IPS-18a (cell line): ENCODE results near the gene STK35.

ENCODE experiments used
- H3K27ac ChIP-seq: one replicate; pipeline ENCODE4 v1.5.1; 2013; ENCODE audit warnings: low read length
- H3K27me3 ChIP-seq: one replicate; pipeline ENCODE4 v1.6.1; 2013; ENCODE audit warnings: mild to moderate bottlenecking, low read length; ENCODE audit not compliant: control insufficient read depth, insufficient read depth
- H3K36me3 ChIP-seq: one replicate; pipeline ENCODE4 v1.6.1; 2013; ENCODE audit warnings: low read depth, low read length; ENCODE audit not compliant: control insufficient read depth
- H3K4me1 ChIP-seq: one replicate; pipeline ENCODE4 v1.6.1; 2013; ENCODE audit warnings: low read depth, low read length; ENCODE audit not compliant: control insufficient read depth
- H3K4me3 ChIP-seq: one replicate; pipeline ENCODE4 v1.5.1; 2013; ENCODE audit warnings: low read length
- H3K9ac ChIP-seq: one replicate; pipeline ENCODE4 v1.6.1; 2013; ENCODE audit warnings: mild to moderate bottlenecking, low read length, moderate library complexity
- H3K9me3 ChIP-seq: one replicate; pipeline ENCODE4 v1.6.1; 2013; ENCODE audit warnings: low read depth, low read length; ENCODE audit not compliant: control insufficient read depth

STK35 gene

GRCh38 chr20:2139250-2139649, 37.6 kb downstream of the STK35 start:
- H3K36me3 ChIP-seq = no peaks in the 10 kb centered on the region
- no peak overlapping the region for H3K9ac ChIP-seq
- H3K27ac ChIP-seq = no peak overlapping the region
- no peaks in the 10 kb centered on the region for H3K27me3 ChIP-seq
- no peak overlapping the region for H3K4me3 ChIP-seq
- no peaks in the 10 kb centered on the region for H3K9me3 ChIP-seq
- no peaks in the 10 kb centered on the region for H3K4me1 ChIP-seq

- Histone ChIP-seq H3K9ac (no peak overlapping the region), H3K36me3 (no peaks in the 10 kb centered on the region), H3K9me3 (no peaks in the 10 kb centered on the region), H3K27ac (no peak overlapping the region), H3K4me1 (no peaks in the 10 kb centered on the region), H3K27me3 (no peaks in the 10 kb centered on the region), H3K4me3 (no peak overlapping the region)
Observed at GRCh38 chr20:2139736-2140135, 38.1 kb downstream of the STK35 start.

- Histone ChIP-seq H3K9ac (no peak overlapping the region), H3K9me3 (no peaks in the 10 kb centered on the region), H3K36me3 (no peaks in the 10 kb centered on the region)
Observed at GRCh38 chr20:2140561-2140960, 38.9 kb downstream of the STK35 start.

GRCh38 chr20:2141600-2142575, 40.3 kb downstream of the STK35 start:
- Histone ChIP-seq H3K36me3 (no peaks in the 10 kb centered on the region), H3K9ac (no peak overlapping the region), H3K9me3 (no peaks in the 10 kb centered on the region), H3K27ac (no peak overlapping the region), H3K27me3 (no peaks in the 10 kb centered on the region), H3K4me3 (no peak overlapping the region), H3K4me1 (no peaks in the 10 kb centered on the region)

More at GRCh38 chr20:2140561-2140960, 38.9 kb downstream of the STK35 start:
- no peak overlapping the region for H3K27ac ChIP-seq
- H3K4me1 ChIP-seq = no peaks in the 10 kb centered on the region
- no peak overlapping the region for H3K4me3 ChIP-seq
- H3K27me3 ChIP-seq = no peaks in the 10 kb centered on the region

- no peak overlapping the region for H3K27ac ChIP-seq
- H3K4me1 ChIP-seq = no peaks in the 10 kb centered on the region
- H3K4me3 ChIP-seq = no peak overlapping the region
- no peaks in the 10 kb centered on the region for H3K36me3 ChIP-seq
- no peak overlapping the region for H3K9ac ChIP-seq
- no peaks in the 10 kb centered on the region for H3K9me3 ChIP-seq
- no peaks in the 10 kb centered on the region for H3K27me3 ChIP-seq
Observed at GRCh38 chr20:2142649-2143048, 41.0 kb downstream of the STK35 start.

GRCh38 chr20:2143594-2143993, 42.0 kb downstream of the STK35 start:
- H3K27me3 ChIP-seq = no peaks in the 10 kb centered on the region
- H3K4me3 ChIP-seq = no peak overlapping the region
- H3K36me3 ChIP-seq = no peaks in the 10 kb centered on the region
- no peaks in the 10 kb centered on the region for H3K9me3 ChIP-seq
- no peaks in the 10 kb centered on the region for H3K4me1 ChIP-seq
- no peak overlapping the region for H3K9ac ChIP-seq
- H3K27ac ChIP-seq = no peak overlapping the region

- no peaks in the 10 kb centered on the region for H3K9me3 ChIP-seq
- H3K9ac ChIP-seq = no peak overlapping the region
- no peaks in the 10 kb centered on the region for H3K4me1 ChIP-seq
- no peak overlapping the region for H3K4me3 ChIP-seq
- no peak overlapping the region for H3K27ac ChIP-seq
- no peaks in the 10 kb centered on the region for H3K27me3 ChIP-seq
- no peaks in the 10 kb centered on the region for H3K36me3 ChIP-seq
Observed at GRCh38 chr20:2144850-2145249, 43.2 kb downstream of the STK35 start.

GRCh38 chr20:2145376-2145775, 43.7 kb downstream of the STK35 start:
- no peaks in the 10 kb centered on the region for H3K36me3 ChIP-seq

GRCh38 chr20:2146080-2146867, 44.6 kb downstream of the STK35 start:
- no peaks in the 10 kb centered on the region for H3K9me3 ChIP-seq
- no peak overlapping the region for H3K9ac ChIP-seq
- H3K27me3 ChIP-seq = no peaks in the 10 kb centered on the region
- H3K36me3 ChIP-seq = no peaks in the 10 kb centered on the region
- H3K27ac ChIP-seq = no peak overlapping the region
- H3K4me3 ChIP-seq = no peak overlapping the region
- H3K4me1 ChIP-seq = no peaks in the 10 kb centered on the region

More at GRCh38 chr20:2145376-2145775, 43.7 kb downstream of the STK35 start:
- Histone ChIP-seq H3K27ac (no peak overlapping the region), H3K27me3 (no peaks in the 10 kb centered on the region), H3K9ac (no peak overlapping the region), H3K9me3 (no peaks in the 10 kb centered on the region), H3K4me3 (no peak overlapping the region), H3K4me1 (no peaks in the 10 kb centered on the region)

- Histone ChIP-seq H3K9ac (no peak overlapping the region), H3K27ac (no peak overlapping the region), H3K9me3 (no peaks in the 10 kb centered on the region), H3K36me3 (no peaks in the 10 kb centered on the region), H3K27me3 (no peaks in the 10 kb centered on the region), H3K4me1 (no peaks in the 10 kb centered on the region), H3K4me3 (no peak overlapping the region)
Observed at GRCh38 chr20:2149507-2149906, 47.9 kb downstream of the STK35 start.

- Histone ChIP-seq H3K27me3 (no peaks in the 10 kb centered on the region), H3K4me3 (no peak overlapping the region), H3K9ac (no peak overlapping the region), H3K9me3 (no peaks in the 10 kb centered on the region), H3K4me1 (no peaks in the 10 kb centered on the region), H3K27ac (no peak overlapping the region), H3K36me3 (no peaks in the 10 kb centered on the region)
Observed at GRCh38 chr20:2150660-2151059, 49.0 kb downstream of the STK35 start.
